GM19324 (cell line): ENCODE results near the gene HCAR2.
"Not testable (repeated sequence)": the region's sequence is repeated elsewhere in the genome, so short reads cannot be mapped to it uniquely, and the experiment has no call there.

ENCODE experiments used
- ATAC-seq: cut with Tn5 transposase; IDR thresholded peaks from one replicate; pipeline ENCODE4 v1.9.1; 2021; ENCODE audit warnings: mild to moderate bottlenecking, moderate library complexity; ENCODE audit not compliant: unreplicated experiment, low FRiP score

Gene HCAR2

DNA sequence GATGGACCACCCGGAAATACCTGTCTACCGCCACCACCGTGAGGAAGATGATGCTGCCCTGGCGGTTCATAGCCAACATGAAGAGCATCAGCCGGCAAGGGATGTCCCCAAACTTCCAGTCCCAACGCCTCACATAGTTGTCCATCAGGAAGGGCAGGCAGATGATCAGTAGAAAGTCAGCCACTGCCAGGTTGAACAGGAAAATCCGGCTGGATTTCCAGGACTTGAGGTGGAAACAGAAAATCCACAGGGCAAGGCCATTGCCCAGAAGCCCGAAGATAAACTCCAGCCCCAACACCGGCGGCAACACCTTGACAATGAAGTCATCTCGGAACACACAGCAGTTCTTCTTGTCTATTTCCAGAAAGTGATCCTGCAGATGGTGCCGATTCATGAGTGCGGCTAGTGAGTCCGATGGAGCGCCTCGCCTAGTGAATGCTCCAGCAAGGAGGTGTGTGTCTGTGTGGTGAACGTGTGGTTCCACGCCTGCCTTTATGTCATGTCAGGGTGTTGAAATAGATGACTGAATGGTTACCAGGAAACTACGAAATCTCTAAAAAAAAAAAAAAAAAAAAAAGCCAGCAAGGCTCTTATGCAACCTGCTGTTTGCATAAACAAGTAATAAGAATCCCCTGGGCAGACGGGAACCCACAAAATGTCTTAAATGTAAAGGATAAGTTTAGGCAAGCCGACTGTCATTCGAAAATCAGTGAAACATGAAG lies at the start of gene HCAR2:
Gene HCAR2, minus strand, starts transcription at position 468 of the 722 bp plus-strand sequence. Its CDS starts 74 bp downstream, at position 394.
- ATAC-seq: not testable (repeated sequence)

DNA sequence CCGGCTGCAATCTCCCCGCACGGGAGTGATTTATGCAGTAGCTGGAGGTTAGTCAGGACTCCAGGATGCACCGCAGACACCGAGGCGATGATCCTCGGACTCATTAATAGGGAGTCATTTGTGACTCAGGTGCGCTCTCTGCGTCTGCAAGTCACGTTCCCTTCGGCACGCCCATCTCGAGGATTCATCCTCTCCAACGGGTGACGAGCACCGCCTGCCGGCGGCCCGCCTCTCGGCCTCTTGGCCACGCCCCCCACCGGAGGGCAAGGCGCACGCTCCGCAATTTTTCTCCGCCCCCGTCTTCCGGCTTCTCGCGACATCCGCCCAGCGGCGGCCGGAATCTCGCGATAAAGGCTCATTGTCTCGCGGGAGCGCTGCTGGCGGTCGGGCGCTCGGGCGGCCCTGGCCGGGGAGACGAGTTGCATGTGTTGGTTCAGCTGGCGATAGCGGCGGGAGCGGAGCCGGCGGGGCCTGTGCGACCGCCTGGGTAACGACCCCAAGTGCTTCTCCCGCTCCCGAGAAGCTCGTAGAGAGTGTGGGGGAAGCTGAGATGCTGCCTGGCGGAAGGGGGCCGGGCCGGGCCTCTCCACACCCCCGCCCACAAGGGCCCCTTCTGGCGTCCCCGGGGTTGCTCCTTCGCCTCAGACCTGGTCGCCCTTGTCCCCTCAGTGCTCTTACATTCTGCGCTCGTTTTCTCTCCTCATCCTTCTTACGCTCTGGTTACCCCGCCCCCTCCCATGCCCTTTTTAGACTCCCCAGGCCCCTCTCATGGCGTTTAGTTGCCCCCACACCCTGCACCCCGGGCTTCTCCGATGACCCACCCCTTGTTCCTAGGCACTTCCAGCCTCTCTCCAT lies 49.5 kb upstream of the HCAR2 start, which contains the start of gene DENR:
Gene DENR, plus strand, starts transcription at position 361 of the 855 bp plus-strand sequence. CDS start 878 bp downstream, outside the sequence.
- peak; percentile 94 for ATAC-seq

DNA sequence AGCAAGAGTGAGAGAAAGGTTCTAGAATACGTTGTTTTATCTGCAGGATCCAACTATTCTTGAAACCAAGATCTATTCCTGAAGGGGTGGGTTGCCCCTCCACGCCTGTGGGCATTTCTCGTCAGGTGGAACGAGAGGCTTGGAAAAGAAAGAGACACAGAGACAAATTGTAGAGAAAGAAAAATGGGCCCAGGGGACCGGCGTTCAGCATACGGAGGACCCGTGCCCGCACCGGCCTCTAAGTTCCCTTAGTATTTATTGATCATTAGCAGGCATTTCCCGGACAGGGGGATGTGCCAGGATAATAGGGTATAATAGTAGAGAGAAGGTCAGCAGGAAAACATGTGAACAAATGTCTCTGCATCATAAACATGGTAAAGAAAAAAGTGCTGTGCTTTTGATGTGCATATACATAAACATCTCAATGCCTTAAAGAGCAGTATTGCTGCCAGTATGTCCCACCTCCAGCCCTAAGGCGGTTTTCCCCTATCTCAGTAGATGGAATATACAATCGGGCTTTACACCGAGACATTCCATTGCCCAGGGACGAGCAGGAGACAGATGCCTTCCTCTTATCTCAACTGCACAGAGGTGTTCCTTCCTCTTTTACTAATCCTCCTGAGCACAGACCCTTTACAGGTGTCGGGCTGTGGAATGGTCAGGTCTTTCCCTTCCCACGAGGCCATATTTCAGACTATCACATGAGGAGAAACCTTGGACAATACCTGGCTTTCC lies 47.8 kb upstream of the HCAR2 start:
- not testable (repeated sequence) for ATAC-seq

DNA sequence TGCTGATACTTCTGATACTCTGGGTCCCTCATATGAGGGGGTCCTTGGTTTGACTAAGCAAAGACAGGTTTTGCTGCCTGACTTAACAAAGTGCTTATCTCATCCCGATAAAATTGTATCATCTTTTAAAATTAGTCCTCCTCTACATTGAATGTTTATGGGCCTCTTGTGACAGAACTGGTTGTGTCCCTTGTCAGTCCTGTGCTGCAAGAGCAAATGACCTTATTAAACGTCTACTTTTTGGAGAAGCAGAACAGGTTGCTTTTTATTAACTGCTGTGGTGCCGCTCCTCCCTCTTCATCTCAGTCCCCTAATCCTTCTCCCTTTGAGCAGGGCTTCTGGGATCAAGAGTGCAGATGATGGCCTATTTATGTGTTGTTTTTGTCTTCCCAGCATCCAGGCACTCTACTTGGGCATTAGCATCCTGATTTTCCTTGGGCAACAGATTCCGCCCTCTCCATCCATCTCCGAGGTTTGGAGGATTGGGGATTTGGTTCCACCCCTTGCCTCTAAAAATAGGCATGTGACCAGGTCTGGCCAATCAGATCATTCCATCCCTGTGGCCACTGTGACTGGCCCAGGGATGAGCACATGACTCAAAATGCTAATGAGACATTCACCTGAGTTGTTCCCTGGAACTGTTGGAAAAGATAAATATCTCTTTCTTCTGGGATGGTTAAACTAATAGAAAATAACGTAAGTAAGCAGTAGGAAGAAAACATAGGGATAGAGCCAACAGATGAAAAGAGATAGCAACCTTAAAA lies 46.6 kb upstream of the HCAR2 start:
- no peak for ATAC-seq

DNA sequence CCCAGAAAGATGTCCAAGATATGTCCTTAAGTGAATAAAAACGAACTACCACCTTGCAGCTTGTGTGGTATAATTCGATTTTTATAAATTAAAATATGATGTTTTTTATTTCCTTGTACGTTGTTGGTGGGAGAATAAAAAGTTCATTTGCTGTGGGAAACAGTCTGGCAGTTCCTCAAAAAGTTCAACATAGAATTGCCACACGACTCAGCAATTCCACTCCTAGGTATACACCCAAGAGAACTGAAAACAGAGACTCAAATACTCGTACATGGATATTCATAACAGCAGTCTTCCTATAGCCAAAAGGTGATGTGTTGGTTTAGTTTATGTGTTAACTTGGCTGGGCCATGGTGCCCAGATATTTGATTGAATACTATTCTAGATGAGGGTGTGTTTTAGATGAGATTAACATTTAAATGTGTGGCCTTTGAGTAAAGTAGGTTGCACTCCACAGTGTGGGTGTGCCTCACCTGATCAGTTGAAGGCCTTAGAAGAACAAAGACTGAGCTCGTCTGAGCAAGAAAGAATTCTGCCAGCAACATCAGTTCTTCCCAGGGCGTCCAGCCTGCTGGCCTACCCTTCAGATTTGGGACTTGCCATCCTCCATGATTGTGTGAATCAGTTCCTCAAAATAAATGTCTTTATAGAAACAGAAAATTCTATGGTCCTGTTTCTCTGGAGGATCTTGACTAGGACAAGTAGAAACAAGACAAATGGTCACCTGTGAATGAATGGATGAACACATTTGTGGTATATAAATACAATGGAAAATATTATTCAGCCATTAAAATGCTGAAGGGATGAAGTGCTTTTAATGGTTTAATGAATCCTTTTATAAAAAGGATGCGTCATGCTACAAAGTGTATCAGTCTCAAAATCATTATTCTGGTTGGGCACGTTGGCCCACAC lies 44.3 kb upstream of the HCAR2 start:
- ATAC-seq: no peak

DNA sequence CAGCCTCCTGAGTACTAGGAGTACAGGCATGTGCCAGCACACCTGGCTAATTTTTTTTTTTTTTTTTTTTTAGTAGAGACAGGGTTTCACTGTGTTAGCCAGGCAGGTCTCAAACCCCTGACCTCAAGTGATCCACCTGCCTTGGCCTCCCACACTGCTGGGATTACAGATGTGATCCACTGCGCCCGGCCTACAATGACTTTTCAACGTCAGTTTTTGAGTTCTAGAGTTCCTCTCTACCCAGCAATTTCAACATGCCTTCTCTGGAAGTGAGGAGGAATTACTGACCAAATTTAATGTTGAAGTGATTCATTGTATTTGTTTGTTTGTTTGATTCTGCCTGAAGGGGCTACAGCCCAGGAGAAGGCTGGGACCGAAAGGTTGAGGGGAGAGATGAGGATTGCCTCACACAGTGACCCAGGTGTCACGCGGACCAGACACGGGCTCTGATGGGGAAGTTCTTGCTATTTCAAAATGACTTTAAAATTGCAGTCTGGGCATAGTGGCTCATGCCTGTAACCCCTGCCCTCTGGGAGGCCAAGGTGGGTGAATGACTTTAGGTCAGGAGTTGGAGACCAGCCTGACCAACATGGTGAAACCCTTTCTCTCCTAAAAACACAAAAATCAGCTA lies 40.9 kb upstream of the HCAR2 start:
- no peak for ATAC-seq

DNA sequence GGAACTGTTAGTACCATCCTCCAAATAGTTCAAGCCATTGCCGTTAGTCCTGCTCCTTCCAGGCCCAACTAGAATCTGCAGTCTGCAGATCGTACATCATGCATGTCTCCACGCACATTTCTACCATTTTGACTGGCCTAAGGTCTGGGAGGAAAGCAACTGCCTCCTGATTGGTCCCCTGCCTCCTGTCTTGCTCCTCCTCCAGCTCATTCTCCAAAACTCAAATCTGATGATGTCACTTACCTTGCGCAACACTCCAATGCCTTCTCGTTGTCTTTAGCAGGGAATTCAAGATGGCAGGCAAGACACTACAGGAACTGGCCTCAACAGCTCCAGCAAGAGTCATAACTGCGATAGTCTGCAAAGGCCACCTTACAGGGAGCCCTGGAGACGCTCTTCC lies 37.2 kb upstream of the HCAR2 start:
- no peak for ATAC-seq

DNA sequence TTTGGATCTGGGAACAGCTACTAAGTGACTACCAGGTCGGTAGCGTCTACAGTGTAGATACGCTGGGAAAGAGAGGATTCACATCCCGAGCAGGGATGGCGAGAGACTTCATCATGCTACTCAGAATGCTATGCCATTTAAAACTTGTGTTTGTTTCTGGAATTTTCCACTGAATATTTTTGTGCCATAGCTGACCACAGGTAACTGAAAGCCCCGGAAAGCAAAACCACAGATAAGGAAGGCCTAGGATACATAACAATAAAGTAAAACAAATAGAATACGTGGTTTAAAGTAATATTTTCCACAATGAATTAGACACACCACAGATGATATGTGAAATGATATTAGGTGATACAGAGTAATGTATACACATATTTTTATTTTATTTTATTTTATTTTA lies 35.4 kb upstream of the HCAR2 start:
- no peak for ATAC-seq

DNA sequence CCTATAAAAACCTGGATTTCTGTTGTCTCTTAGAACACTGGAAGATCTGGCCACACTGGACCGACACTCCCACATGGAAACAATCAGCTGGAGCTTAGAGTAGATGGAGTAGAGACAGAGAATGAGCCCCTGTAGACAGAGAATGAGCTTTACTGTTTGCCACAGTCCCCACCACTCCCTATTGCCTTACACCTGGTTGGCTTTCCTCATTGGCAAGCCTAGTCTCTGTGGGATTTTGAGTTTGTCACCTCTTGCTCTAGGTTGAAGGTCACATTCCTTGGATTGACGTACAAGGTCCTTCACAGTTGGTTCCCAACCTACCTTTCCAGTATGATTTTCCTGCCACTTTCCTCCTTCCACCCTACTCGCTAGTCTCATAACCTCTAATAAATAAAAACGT lies 29.5 kb upstream of the HCAR2 start:
- no peak for ATAC-seq

DNA sequence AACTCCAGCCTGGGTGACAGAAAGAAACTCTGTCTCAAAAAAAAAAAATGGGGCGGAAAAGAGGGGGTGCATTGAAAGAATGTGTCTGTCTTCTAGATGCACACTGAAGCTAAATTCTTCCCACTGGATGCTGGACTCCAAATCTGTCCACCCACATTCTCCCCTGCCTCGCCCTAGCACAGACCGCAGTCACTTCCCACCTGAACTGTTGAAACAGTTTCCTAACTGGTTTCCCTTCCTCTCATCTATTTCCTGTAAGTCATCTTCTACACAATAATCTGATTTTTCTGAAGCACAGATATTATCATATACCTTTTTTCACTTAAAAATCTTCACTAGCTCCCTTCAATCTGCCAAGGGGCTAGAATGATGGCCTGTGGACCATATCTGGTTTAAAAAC lies 29.0 kb upstream of the HCAR2 start:
- ATAC-seq: no peak

DNA sequence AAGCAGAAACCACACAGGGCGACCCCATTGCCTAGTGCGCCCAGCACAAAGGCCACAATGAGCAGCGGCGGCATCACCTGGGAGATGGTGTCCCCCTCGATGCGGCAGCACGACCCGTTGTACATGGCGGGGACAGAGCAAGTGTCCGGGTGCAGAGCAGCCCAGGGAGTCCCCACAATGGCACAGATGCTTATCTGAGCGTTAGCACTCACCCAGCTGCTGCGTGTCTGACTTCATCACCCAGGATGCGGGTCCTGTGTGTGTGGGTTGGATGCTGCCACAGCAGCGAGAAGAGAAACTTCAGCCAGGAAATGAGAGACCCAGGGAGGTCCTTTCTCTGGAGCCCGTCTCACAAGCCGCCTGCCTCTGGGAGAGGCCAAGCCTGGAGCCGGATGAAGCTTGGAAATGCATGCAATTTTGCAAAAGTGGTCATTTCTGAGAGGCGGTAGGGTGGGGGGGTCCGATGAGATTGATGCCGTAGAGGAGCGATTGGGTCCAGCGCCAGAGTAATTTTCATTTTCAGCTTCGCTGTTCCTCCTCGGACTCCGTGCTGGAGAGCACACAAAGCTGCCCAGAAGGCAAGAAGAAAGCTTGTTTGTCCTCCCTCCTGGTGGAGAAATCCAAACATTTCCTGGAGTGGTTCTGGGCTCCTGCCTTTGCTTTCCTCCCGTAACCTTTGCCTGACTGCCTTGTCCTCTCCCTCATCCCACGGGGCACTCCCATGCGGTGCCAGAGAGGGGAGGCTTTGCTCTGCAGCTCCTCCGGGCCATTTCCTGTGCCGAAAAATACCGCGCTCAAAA lies 27.3 kb upstream of the HCAR2 start, which contains the start of gene HCAR1:
Gene HCAR1, minus strand, starts transcription at position 630 of the 800 bp plus-strand sequence. Its CDS starts 505 bp downstream, at position 125.
- no peak for ATAC-seq

DNA sequence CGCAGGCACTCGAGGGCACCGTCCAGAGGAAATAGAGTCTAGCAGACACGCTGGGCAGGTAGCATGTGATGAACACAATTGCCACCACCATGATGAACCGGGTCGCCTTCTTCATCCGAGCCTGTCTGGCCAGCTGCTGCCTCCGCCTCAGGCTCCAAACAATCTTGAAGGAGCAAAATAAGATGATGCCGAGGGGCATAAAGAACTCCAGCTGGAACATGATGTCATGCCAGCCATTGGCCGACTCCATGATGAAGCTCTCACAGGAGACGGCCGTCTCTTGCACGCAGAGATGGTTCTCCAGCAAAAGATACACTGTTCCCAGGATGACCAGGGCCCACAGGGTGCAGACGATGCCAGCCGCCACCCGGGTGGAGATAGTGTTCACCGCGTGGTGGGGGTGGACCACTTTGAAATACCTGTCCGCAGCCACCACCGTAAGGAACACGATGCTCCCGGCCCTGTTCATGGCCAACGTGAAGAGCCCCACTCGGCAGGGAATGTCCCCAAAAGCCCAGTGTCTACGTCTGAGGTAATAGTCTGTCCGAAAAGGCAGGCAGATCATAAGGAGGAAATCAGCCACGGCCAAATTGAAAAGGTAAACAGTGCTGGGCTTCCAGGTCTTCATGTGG lies 26.5 kb upstream of the HCAR2 start:
- no peak for ATAC-seq

DNA sequence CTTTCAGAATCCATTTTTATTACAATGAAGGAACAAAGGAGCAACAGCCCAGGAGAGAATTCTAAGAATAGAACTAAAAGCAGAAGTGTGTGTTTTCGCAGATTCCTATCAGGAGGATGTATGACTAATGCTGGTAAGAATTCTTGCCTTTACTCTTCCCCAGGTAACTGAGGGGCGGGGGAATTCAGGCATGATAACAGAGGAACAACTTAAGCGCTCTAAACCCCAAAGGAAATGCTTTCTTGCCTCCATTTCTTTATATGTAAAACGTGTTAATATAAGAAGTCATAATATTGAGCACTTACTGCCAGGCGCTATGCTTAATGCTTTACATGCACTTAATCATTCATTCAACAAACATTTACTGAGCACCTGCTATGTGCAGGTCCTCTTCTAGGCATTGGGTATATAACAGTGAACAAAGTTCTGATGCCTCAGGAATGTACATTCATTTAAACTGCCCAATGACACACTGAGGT lies 23.0 kb upstream of the HCAR2 start:
- ATAC-seq: no peak

DNA sequence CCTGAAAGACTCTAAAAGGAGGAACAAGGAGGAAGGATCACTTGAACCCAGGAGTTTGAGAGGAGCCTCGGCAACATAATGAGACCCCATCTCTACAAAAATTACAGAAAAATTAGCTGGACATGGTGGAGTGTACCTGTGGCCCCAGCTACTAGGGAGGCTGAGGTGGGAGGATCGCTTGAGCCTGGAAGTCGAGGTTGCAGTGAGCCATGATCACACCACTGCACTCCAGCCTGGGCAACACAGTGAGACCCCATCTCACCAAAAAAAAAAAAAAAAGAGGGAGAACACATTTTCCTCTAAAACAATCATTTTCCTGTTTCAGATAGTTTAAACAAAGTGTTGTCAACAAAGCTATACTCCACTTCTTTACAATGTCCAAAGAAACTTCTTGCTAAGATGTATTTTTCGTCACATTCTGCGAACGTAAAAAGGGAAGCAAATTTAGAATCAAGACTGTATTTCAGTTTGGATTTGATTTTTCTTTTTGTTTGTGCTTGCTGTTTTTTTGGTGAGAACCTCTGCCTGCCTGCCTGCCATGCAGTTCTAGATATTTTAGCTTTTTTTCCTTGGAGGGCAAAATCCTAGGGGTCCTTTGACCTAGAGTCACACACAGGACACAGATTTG lies 22.4 kb upstream of the HCAR2 start:
- ATAC-seq: no peak

DNA sequence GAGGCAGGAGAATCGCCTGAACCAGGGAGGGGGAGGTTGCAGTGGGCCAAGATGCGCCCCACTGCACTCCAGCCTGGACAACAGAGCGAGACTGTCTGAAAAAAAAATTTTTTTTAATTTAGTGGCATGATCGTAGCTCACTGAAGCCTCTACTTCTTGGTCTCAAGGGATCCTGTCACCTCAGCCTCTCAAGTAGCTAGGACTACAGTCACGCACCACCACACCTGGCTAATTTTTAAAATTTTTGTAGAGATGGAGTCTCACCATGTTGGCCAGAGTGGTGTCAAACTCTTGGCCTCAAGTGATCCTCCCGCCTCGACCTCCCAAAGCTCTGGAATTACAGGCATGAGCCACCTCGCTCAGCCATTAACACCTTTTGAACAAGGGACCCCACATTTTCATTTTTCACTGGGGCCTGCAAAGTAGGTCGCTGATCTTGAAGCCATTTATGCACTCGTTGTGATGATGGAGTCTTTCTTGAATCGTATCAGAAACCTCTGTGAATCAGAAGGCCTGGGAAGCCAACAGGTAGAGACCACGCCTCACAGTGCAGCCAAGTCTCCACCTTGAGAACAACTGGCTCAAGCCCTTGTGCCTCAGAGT lies 21.6 kb upstream of the HCAR2 start:
- ATAC-seq: no peak

DNA sequence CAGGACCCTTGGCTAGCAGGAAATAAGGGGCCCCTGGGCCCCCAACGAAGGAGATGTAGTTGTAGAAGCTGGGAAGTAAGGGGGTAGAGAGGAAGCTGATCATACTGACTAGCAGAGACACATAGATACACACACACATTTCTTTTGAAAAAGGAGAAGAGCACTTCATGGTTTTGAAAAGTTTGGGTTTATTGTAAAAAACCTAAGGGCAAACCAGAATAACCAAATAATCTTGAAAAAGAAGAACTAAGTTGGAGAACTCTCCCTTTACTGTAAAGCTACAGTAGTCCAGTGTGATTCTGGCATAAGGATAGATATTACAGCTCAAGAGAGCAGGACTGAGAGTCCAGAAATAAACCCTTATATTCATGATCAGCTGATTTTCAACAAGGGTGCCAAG lies 19.2 kb upstream of the HCAR2 start:
- ATAC-seq: no peak
